ENCODE results near the gene ZNF598. TPM values are rescaled to one million over a fixed set of nuclear protein-coding genes. Genes with fewer than 3 reads are reported as not detected.

Gene ZNF598
- total RNA-seq, 1 experiment from 2014 or later: 50.4 TPM

DNA sequence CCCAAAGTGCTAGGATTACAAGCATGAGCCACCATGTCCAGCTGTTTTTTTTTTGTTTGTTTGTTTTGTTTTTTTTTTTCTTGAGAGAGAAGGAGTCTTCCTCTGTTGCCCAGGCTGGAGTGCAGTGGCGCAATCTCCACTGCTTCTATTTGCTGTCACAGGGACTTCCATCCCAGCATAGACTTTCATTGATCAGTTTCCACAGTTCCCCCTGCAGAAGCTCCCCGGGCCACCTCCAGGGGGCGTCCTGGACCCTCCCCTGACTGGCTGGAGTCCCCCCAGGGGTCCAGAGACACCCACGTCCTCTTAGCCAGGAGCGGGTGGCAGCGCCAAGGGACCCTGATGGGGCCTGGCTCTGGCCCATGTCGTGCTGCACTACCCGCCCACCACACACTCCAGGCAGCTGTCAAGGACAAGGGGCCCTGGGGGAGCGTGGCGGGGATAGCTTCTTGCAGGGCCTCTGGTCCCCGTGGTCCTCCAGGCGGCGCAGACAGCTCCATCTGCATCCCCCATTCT, 6.8 kb upstream of the ZNF598 start:
- CTCF ChIA-PET: interaction anchor here (1.2 kb wide), 1 partner anchor 139 kb away, joined by 3 read pairs; the partner anchor contains the start of gene TRAF7
- Histone ChIP-seq H3K4me1 (peaks cover 11% of the 10 kb centered on the region), H3K9me3 (no peaks in the 10 kb centered on the region), H3K4me3 (ENCODE audit: low read depth, low read length) (no peak overlapping the region), H3K36me3 (ENCODE audit: control insufficient read depth, insufficient read depth, low read length) (no peaks in the 10 kb centered on the region), H3K27me3 (replicated peaks; ENCODE audit: control insufficient read depth, insufficient read depth, low read length) (no peaks in the 10 kb centered on the region)
- POLR2A ChIA-PET: no interaction called here
- Mint-ChIP-seq H3K4me1 (ENCODE audit: low read depth, unreplicated experiment) (no peaks in the 10 kb centered on the region), H3K36me3 (ENCODE audit: insufficient read depth, unreplicated experiment) (no peaks in the 10 kb centered on the region), H3K27me3 (ENCODE audit: insufficient read depth, unreplicated experiment) (no peaks in the 10 kb centered on the region), H3K27ac (ENCODE audit: unreplicated experiment) (no peak overlapping the region), H3K9me3 (ENCODE audit: unreplicated experiment) (no peaks in the 10 kb centered on the region), H3K4me3 (ENCODE audit: unreplicated experiment) (no peak overlapping the region)
- no TSS peak for BruUV-seq (replicated peaks)
- DNase-seq: peak in 1 of 2 experiments; percentile 26
- intact Hi-C loops (cut with micrococcal nuclease; ENCODE audit: unreplicated experiment): no loop called here
- TF ChIP-seq CTCF (IDR thresholded peaks at IDR 0.05; ENCODE audit: insufficient read depth in 1 of 2, low read depth in 1 of 2, low read length in 1 of 2, severe bottlenecking in 1 of 2, unreplicated experiment in 1 of 2): peak in 1 of 2 experiments; percentile 20

DNA sequence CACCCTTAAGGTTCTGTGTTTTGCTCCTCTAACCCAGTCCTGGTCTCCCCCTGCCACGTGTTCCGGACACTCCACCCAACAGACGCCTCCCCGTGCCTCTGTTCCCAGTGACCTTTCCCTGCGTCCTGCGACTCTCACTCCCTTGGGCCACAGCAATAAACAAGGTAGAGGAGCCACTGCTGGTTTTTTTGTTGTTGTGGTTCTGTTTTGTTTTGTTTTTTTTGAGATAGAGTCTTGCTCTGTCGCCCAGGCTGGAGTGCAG, 6.3 kb upstream of the ZNF598 start:
- no peaks in the 10 kb centered on the region for H3K9me3 Mint-ChIP-seq (ENCODE audit: unreplicated experiment)
- ChIA-PET CTCF (interaction anchor here (1.2 kb wide), 1 partner anchor 140 kb away, joined by 3 read pairs; the partner anchor contains the start of gene TRAF7), POLR2A (no interaction called here)
- Histone ChIP-seq H3K27me3 (replicated peaks; ENCODE audit: control insufficient read depth, insufficient read depth, low read length) (no peaks in the 10 kb centered on the region), H3K4me3 (ENCODE audit: low read depth, low read length) (no peak overlapping the region), H3K36me3 (ENCODE audit: control insufficient read depth, insufficient read depth, low read length) (no peaks in the 10 kb centered on the region), H3K9me3 (no peaks in the 10 kb centered on the region), H3K4me1 (peaks cover 11% of the 10 kb centered on the region)
- intact Hi-C loops (cut with micrococcal nuclease; ENCODE audit: unreplicated experiment): no loop called here
- no peaks in the 10 kb centered on the region for H3K27me3 Mint-ChIP-seq (ENCODE audit: insufficient read depth, unreplicated experiment)
- no peaks in the 10 kb centered on the region for H3K36me3 Mint-ChIP-seq (ENCODE audit: insufficient read depth, unreplicated experiment)
- H3K4me1 Mint-ChIP-seq (ENCODE audit: low read depth, unreplicated experiment): no peaks in the 10 kb centered on the region
- no peak for DNase-seq
- no peak overlapping the region for H3K4me3 Mint-ChIP-seq (ENCODE audit: unreplicated experiment)
- H3K27ac Mint-ChIP-seq (ENCODE audit: unreplicated experiment): peak overlapping the region; percentile 48
- no peak for TF ChIP-seq CTCF (IDR thresholded peaks at IDR 0.05; ENCODE audit: insufficient read depth in 1 of 2, low read depth in 1 of 2, low read length in 1 of 2, severe bottlenecking in 1 of 2, unreplicated experiment in 1 of 2)
- TSS peak; percentile 67 for BruUV-seq (replicated peaks)

DNA sequence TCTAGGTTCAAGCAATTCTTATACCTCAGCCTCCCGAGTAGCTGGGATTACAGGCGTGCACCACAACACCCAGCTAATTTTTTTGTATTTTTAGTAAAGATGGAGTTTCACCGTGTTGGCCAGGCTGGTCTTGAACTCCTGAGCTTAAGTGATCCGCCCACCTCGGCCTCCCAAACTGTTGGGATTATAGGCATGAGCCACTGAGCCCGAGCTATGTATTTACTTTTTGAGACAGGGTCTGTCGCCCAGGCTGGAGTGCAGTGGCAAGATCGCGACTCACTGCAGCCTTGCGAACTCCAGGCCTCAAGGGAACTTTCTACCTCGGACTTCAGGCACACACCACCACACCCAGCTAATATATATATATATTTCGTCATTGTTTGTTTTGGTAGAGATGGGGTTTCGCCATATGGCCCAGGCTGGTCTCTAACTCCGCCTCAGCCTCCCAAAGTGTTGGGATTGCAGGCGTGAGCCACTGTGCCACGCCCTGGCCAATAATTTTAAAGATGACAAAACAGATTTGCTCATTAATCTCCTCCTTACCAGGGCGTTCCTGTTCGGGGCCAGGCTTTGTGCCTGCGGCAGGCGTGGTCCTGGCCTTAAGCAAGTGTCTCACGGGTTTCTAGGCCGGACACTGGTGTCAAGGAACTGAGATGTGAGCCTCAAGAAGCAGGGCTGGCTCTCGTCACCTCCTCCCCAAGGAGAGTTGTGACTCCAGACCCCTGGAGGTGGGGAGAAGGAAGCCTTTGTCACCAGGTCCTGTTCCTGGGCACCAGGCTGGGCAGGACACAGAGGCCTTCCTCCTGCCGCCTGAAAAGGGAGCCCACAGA, 5.7 kb upstream of the ZNF598 start:
- no peak for TF ChIP-seq CTCF (IDR thresholded peaks at IDR 0.05; ENCODE audit: insufficient read depth in 1 of 2, low read depth in 1 of 2, low read length in 1 of 2, severe bottlenecking in 1 of 2, unreplicated experiment in 1 of 2)
- Mint-ChIP-seq H3K27me3 (ENCODE audit: insufficient read depth, unreplicated experiment) (no peaks in the 10 kb centered on the region), H3K9me3 (ENCODE audit: unreplicated experiment) (no peaks in the 10 kb centered on the region), H3K27ac (ENCODE audit: unreplicated experiment) (peak overlapping the region; percentile 48), H3K4me3 (ENCODE audit: unreplicated experiment) (no peak overlapping the region), H3K36me3 (ENCODE audit: insufficient read depth, unreplicated experiment) (no peaks in the 10 kb centered on the region), H3K4me1 (ENCODE audit: low read depth, unreplicated experiment) (no peaks in the 10 kb centered on the region)
- Histone ChIP-seq H3K9me3 (no peaks in the 10 kb centered on the region), H3K4me3 (ENCODE audit: low read depth, low read length) (no peak overlapping the region), H3K27me3 (replicated peaks; ENCODE audit: control insufficient read depth, insufficient read depth, low read length) (no peaks in the 10 kb centered on the region), H3K36me3 (ENCODE audit: control insufficient read depth, insufficient read depth, low read length) (no peaks in the 10 kb centered on the region), H3K4me1 (peaks cover 11% of the 10 kb centered on the region)
- POLR2A ChIA-PET: interaction anchor here (0.5 kb wide), 1 partner anchor 398 kb away, joined by 6 read pairs; no protein-coding TSS in a partner anchor
- DNase-seq: peak; percentile 74 to 81
- no TSS peak for BruUV-seq (replicated peaks)
- CTCF ChIA-PET: interaction anchor here (1.2 kb wide), 1 partner anchor 140 kb away, joined by 3 read pairs; the partner anchor contains the start of gene TRAF7
- intact Hi-C loops (cut with micrococcal nuclease; ENCODE audit: unreplicated experiment): no loop called here
